Measurements from ENCODE around the gene ABCA7. TPM values are rescaled to one million over a fixed set of nuclear protein-coding genes. Genes with fewer than 3 reads are reported as not detected.

The ABCA7 gene
- total and polyA plus RNA-seq, 2 of the 13 experiments (the other 11 are each of a cell fraction or from before 2014, with no cell fraction given) = 4.4 to 32.4 TPM

GRCh38 chr19:1113030-1113985, 73.4 kb downstream of the ABCA7 start (continued):
- TF ChIP-seq GRHL1 (CRISPR knock-in tag; conservative IDR thresholded peaks at IDR 0.05) (no peak), MYPOP (CRISPR knock-in tag; IDR thresholded peaks at IDR 0.05) (no peak), ZNF180 (CRISPR knock-in tag; IDR thresholded peaks at IDR 0.05; ENCODE audit: borderline replicate concordance, low read depth) (no peak), ZNF800 (CRISPR knock-in tag; IDR thresholded peaks at IDR 0.05) (no peak), SOX6 (IDR thresholded peaks at IDR 0.05) (no peak), SOX6 (CRISPR knock-in tag; IDR thresholded peaks at IDR 0.05) (peak; percentile 46), ZNF558 (CRISPR knock-in tag; IDR thresholded peaks at IDR 0.05; ENCODE audit: borderline replicate concordance) (no peak), ZNF501 (CRISPR knock-in tag; IDR thresholded peaks at IDR 0.05) (peak; percentile 85), ZNF777 (CRISPR knock-in tag; IDR thresholded peaks at IDR 0.05) (no peak), U2AF1 (optimal IDR thresholded peaks at IDR 0.05; ENCODE audit: low read depth, low read length) (no peak), TMF1 (CRISPR knock-in tag; IDR thresholded peaks at IDR 0.05; ENCODE audit: low read depth) (no peak), PREB (CRISPR knock-in tag; IDR thresholded peaks at IDR 0.05) (no peak), ZFP90 (CRISPR knock-in tag; IDR thresholded peaks at IDR 0.05; ENCODE audit: borderline replicate concordance) (no peak), ZNF713 (CRISPR knock-in tag; IDR thresholded peaks at IDR 0.05) (peak; percentile 94; the same call in 1 of the 2 replicates), PTBP1 (IDR thresholded peaks at IDR 0.05; ENCODE audit: low read depth, low read length, poor library complexity, severe bottlenecking) (no peak), NFKBIZ (CRISPR knock-in tag; IDR thresholded peaks at IDR 0.05) (peak; percentile 55; the same call in 1 of the 2 replicates), DNMT3B (CRISPR knock-in tag; conservative IDR thresholded peaks at IDR 0.05) (no peak), AHR (CRISPR knock-in tag; IDR thresholded peaks at IDR 0.05) (no peak; the same call in 1 of the 2 replicates), GPBP1L1 (CRISPR knock-in tag; IDR thresholded peaks at IDR 0.05) (no peak)

Measured in HepG2 (cell line).